ENCODE results near the gene ASCL4. TPM values are rescaled to one million over a fixed set of nuclear protein-coding genes. Genes with fewer than 3 reads are reported as not detected.
A peak's percentile ranks its signal among the peaks of the same experiment; 100 is the strongest.
"Not testable (repeated sequence)": the region's sequence is repeated elsewhere in the genome, so short reads cannot be mapped to it uniquely, and the experiment has no call there.

The ASCL4 gene
- total RNA-seq: not detected
- not detected for polyA plus RNA-seq

- H3K9me3 ChIP-seq (ENCODE audit: control insufficient read depth in 2 of 2, low read length in 2 of 2): no peaks in the 10 kb centered on the region
- H3K4me3 Mint-ChIP-seq: no peak within 1 kb of the TSS
- no peaks in the 10 kb centered on the region for H3K36me3 Mint-ChIP-seq
- H3K27ac ChIP-seq (ENCODE audit: insufficient read depth, low read length, poor library complexity, severe bottlenecking): no peak within 1 kb of the TSS
- peaks cover 0 to 13% (median 3%) of the 10 kb centered on the region in 4 donors for H3K4me1 Mint-ChIP-seq
- peaks cover 0 to 2% (median 0%) of the 10 kb centered on the region in 7 donors for H3K9me3 Mint-ChIP-seq
- no peak for DNase-seq
- peaks cover 5% of the 10 kb centered on the region for H3K4me1 ChIP-seq (ENCODE audit: control insufficient read depth, insufficient read depth, low read length, poor library complexity, severe bottlenecking)
- no peaks in the 10 kb centered on the region for H3K36me3 ChIP-seq (ENCODE audit: control insufficient read depth, insufficient read depth, low read length)
- H3K27me3 Mint-ChIP-seq: peaks cover 65% of the 10 kb centered on the region
- no peak for ATAC-seq (ENCODE audit: low read depth in 2 of 2)
- peaks cover 31% of the 10 kb centered on the region for H3K27me3 ChIP-seq (ENCODE audit: control insufficient read depth, insufficient read depth, low read length)
- H3K4me3 ChIP-seq (ENCODE audit: low read depth, low read length): no peak within 1 kb of the TSS
- H3K27ac Mint-ChIP-seq: no peak within 1 kb of the TSS
Observed at GRCh38 chr12:107774349-107775029, at the start of gene ASCL4. ASCL4 (plus strand) TSS chr12:107774704; CDS start chr12:107775219, 515 bp downstream.

GRCh38 chr12:107727327-107727726, 47.2 kb upstream of the ASCL4 start:
- not testable (repeated sequence) for H3K36me3 Mint-ChIP-seq; H3K36me3 ChIP-seq (ENCODE audit: control insufficient read depth, insufficient read depth, low read length); H3K4me1 ChIP-seq (ENCODE audit: control insufficient read depth, insufficient read depth, low read length, poor library complexity, severe bottlenecking); H3K9me3 ChIP-seq (ENCODE audit: control insufficient read depth in 2 of 2, low read length in 2 of 2); H3K27ac Mint-ChIP-seq; H3K9me3 Mint-ChIP-seq; H3K27ac ChIP-seq (ENCODE audit: insufficient read depth, low read length, poor library complexity, severe bottlenecking); DNase-seq; H3K27me3 Mint-ChIP-seq; H3K4me3 Mint-ChIP-seq; H3K4me1 Mint-ChIP-seq; H3K4me3 ChIP-seq (ENCODE audit: low read depth, low read length); H3K27me3 ChIP-seq (ENCODE audit: control insufficient read depth, insufficient read depth, low read length); ATAC-seq (ENCODE audit: low read depth in 2 of 2)

GRCh38 chr12:107727742-107728141, 46.8 kb upstream of the ASCL4 start:
- ATAC-seq (ENCODE audit: low read depth in 2 of 2): not testable (repeated sequence)

GRCh38 chr12:107730618-107731341, 43.7 kb upstream of the ASCL4 start:
- H3K27ac ChIP-seq (ENCODE audit: insufficient read depth, low read length, poor library complexity, severe bottlenecking): no peak overlapping the region
- no peak overlapping the region for H3K4me3 Mint-ChIP-seq
- peaks cover 22% of the 10 kb centered on the region for H3K36me3 Mint-ChIP-seq
- H3K4me1 Mint-ChIP-seq: peaks cover 0 to 9% (median 0%) of the 10 kb centered on the region in 4 donors
- ATAC-seq (ENCODE audit: low read depth in 2 of 2) (no peak), DNase-seq (no peak)
- no peaks in the 10 kb centered on the region for H3K27me3 ChIP-seq (ENCODE audit: control insufficient read depth, insufficient read depth, low read length)
- H3K27me3 Mint-ChIP-seq: no peaks in the 10 kb centered on the region
- no peaks in the 10 kb centered on the region for H3K4me1 ChIP-seq (ENCODE audit: control insufficient read depth, insufficient read depth, low read length, poor library complexity, severe bottlenecking)
- H3K9me3 ChIP-seq (ENCODE audit: control insufficient read depth in 2 of 2, low read length in 2 of 2): no peaks in the 10 kb centered on the region
- H3K36me3 ChIP-seq (ENCODE audit: control insufficient read depth, insufficient read depth, low read length): peaks cover 31% of the 10 kb centered on the region
- peaks cover 0 to 5% (median 0%) of the 10 kb centered on the region in 7 donors for H3K9me3 Mint-ChIP-seq
- peak overlapping the region in 1 of 3 donors; percentile 32 for H3K27ac Mint-ChIP-seq
- H3K4me3 ChIP-seq (ENCODE audit: low read depth, low read length): no peak overlapping the region

More at GRCh38 chr12:107727742-107728141, 46.8 kb upstream of the ASCL4 start:
- H3K4me3 ChIP-seq (ENCODE audit: low read depth, low read length); H3K36me3 ChIP-seq (ENCODE audit: control insufficient read depth, insufficient read depth, low read length); H3K27me3 ChIP-seq (ENCODE audit: control insufficient read depth, insufficient read depth, low read length); H3K27ac ChIP-seq (ENCODE audit: insufficient read depth, low read length, poor library complexity, severe bottlenecking); H3K9me3 ChIP-seq (ENCODE audit: control insufficient read depth in 2 of 2, low read length in 2 of 2); H3K4me3 Mint-ChIP-seq; H3K4me1 Mint-ChIP-seq; H3K9me3 Mint-ChIP-seq; H3K36me3 Mint-ChIP-seq; H3K27ac Mint-ChIP-seq; H3K27me3 Mint-ChIP-seq; DNase-seq; H3K4me1 ChIP-seq (ENCODE audit: control insufficient read depth, insufficient read depth, low read length, poor library complexity, severe bottlenecking): not testable (repeated sequence)

GRCh38 chr12:107731366-107731765, 43.1 kb upstream of the ASCL4 start:
- Histone ChIP-seq H3K4me1 (ENCODE audit: control insufficient read depth, insufficient read depth, low read length, poor library complexity, severe bottlenecking) (no peaks in the 10 kb centered on the region), H3K27me3 (ENCODE audit: control insufficient read depth, insufficient read depth, low read length) (no peaks in the 10 kb centered on the region), H3K9me3 (ENCODE audit: control insufficient read depth in 2 of 2, low read length in 2 of 2) (no peaks in the 10 kb centered on the region), H3K27ac (ENCODE audit: insufficient read depth, low read length, poor library complexity, severe bottlenecking) (no peak overlapping the region), H3K36me3 (ENCODE audit: control insufficient read depth, insufficient read depth, low read length) (peaks cover 36% of the 10 kb centered on the region), H3K4me3 (ENCODE audit: low read depth, low read length) (no peak overlapping the region)
- no peak for ATAC-seq (ENCODE audit: low read depth in 2 of 2)
- DNase-seq: no peak
- H3K4me1 Mint-ChIP-seq: peaks cover 0 to 12% (median 3%) of the 10 kb centered on the region in 4 donors
- peaks cover 0 to 4% (median 0%) of the 10 kb centered on the region in 7 donors for H3K9me3 Mint-ChIP-seq
- peaks cover 27% of the 10 kb centered on the region for H3K36me3 Mint-ChIP-seq
- no peaks in the 10 kb centered on the region for H3K27me3 Mint-ChIP-seq
- H3K4me3 Mint-ChIP-seq: no peak overlapping the region
- H3K27ac Mint-ChIP-seq: no peak overlapping the region

GRCh38 chr12:107732365-107732764, 42.1 kb upstream of the ASCL4 start:
- ATAC-seq (ENCODE audit: low read depth in 2 of 2) (no peak), DNase-seq (no peak)
- Histone ChIP-seq H3K4me3 (ENCODE audit: low read depth, low read length) (no peak overlapping the region), H3K36me3 (ENCODE audit: control insufficient read depth, insufficient read depth, low read length) (peaks cover 46% of the 10 kb centered on the region), H3K27me3 (ENCODE audit: control insufficient read depth, insufficient read depth, low read length) (no peaks in the 10 kb centered on the region), H3K9me3 (ENCODE audit: control insufficient read depth in 2 of 2, low read length in 2 of 2) (no peaks in the 10 kb centered on the region), H3K27ac (ENCODE audit: insufficient read depth, low read length, poor library complexity, severe bottlenecking) (no peak overlapping the region), H3K4me1 (ENCODE audit: control insufficient read depth, insufficient read depth, low read length, poor library complexity, severe bottlenecking) (no peaks in the 10 kb centered on the region)
- peaks cover 35% of the 10 kb centered on the region for H3K36me3 Mint-ChIP-seq
- no peak overlapping the region for H3K4me3 Mint-ChIP-seq
- H3K9me3 Mint-ChIP-seq: peaks cover 0 to under 1% (median 0%) of the 10 kb centered on the region in 7 donors
- no peak overlapping the region for H3K27ac Mint-ChIP-seq
- no peaks in the 10 kb centered on the region for H3K27me3 Mint-ChIP-seq
- H3K4me1 Mint-ChIP-seq: peaks cover 9 to 21% (median 13%) of the 10 kb centered on the region in 4 donors

- Mint-ChIP-seq H3K36me3 (peaks cover 50% of the 10 kb centered on the region), H3K27me3 (no peaks in the 10 kb centered on the region), H3K9me3 (no peaks in the 10 kb centered on the region), H3K27ac (no peak overlapping the region), H3K4me1 (peaks cover 12 to 28% (median 18%) of the 10 kb centered on the region in 4 donors), H3K4me3 (no peak overlapping the region)
- DNase-seq (no peak), ATAC-seq (ENCODE audit: low read depth in 2 of 2) (no peak)
- H3K4me1 ChIP-seq (ENCODE audit: control insufficient read depth, insufficient read depth, low read length, poor library complexity, severe bottlenecking): no peaks in the 10 kb centered on the region
- H3K27ac ChIP-seq (ENCODE audit: insufficient read depth, low read length, poor library complexity, severe bottlenecking): no peak overlapping the region
- no peaks in the 10 kb centered on the region for H3K9me3 ChIP-seq (ENCODE audit: control insufficient read depth in 2 of 2, low read length in 2 of 2)
- no peaks in the 10 kb centered on the region for H3K27me3 ChIP-seq (ENCODE audit: control insufficient read depth, insufficient read depth, low read length)
- peaks cover 63% of the 10 kb centered on the region for H3K36me3 ChIP-seq (ENCODE audit: control insufficient read depth, insufficient read depth, low read length)
- no peak overlapping the region for H3K4me3 ChIP-seq (ENCODE audit: low read depth, low read length)
Observed at GRCh38 chr12:107734139-107734538, 40.4 kb upstream of the ASCL4 start.

All from CD4-positive, CD25-positive, alpha-beta regulatory T cell (primary cell).